ENCODE data around the gene CPEB3. TPM values are rescaled to one million over a fixed set of nuclear protein-coding genes. Genes with fewer than 3 reads are reported as not detected.

Gene CPEB3
- total RNA-seq, 1 donor from 2014 or later = 5.7 TPM

GRCh38 chr10:92265687-92266258, 25.1 kb downstream of the CPEB3 start:
- Histone ChIP-seq H3K36me3 (no peaks in the 10 kb centered on the region), H3K27me3 (no peaks in the 10 kb centered on the region), H3K27ac (no peak overlapping the region), H3K9me3 (no peaks in the 10 kb centered on the region), H3K4me3 (no peak overlapping the region), H3K4me1 (no peaks in the 10 kb centered on the region)
- DNase-seq (no peak), ATAC-seq (no peak)
- TF ChIP-seq, protein P1, sequence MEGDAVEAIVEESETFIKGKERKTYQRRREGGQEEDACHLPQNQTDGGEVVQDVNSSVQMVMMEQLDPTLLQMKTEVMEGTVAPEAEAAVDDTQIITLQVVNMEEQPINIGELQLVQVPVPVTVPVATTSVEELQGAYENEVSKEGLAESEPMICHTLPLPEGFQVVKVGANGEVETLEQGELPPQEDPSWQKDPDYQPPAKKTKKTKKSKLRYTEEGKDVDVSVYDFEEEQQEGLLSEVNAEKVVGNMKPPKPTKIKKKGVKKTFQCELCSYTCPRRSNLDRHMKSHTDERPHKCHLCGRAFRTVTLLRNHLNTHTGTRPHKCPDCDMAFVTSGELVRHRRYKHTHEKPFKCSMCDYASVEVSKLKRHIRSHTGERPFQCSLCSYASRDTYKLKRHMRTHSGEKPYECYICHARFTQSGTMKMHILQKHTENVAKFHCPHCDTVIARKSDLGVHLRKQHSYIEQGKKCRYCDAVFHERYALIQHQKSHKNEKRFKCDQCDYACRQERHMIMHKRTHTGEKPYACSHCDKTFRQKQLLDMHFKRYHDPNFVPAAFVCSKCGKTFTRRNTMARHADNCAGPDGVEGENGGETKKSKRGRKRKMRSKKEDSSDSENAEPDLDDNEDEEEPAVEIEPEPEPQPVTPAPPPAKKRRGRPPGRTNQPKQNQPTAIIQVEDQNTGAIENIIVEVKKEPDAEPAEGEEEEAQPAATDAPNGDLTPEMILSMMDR (IDR thresholded peaks at IDR 0.05) = no peak
- intact Hi-C loops (cut with DNase I) = no loop called here

- ATAC-seq = no peak
- H3K36me3 ChIP-seq = no peaks in the 10 kb centered on the region
- H3K4me1 ChIP-seq = no peaks in the 10 kb centered on the region
- H3K4me3 ChIP-seq = no peak overlapping the region
- intact Hi-C loops (cut with DNase I) = no loop called here
- H3K9me3 ChIP-seq = no peaks in the 10 kb centered on the region
- H3K27me3 ChIP-seq = no peaks in the 10 kb centered on the region
- TF ChIP-seq, protein P1 (IDR thresholded peaks at IDR 0.05) = no peak
- no peak overlapping the region for H3K27ac ChIP-seq
- DNase-seq = no peak
Observed at GRCh38 chr10:92264249-92264648, 26.6 kb downstream of the CPEB3 start.

GRCh38 chr10:92263396-92263795, 27.5 kb downstream of the CPEB3 start:
- H3K4me1 ChIP-seq = no peaks in the 10 kb centered on the region
- intact Hi-C loops (cut with DNase I) = no loop called here
- no peak for ATAC-seq

DNA sequence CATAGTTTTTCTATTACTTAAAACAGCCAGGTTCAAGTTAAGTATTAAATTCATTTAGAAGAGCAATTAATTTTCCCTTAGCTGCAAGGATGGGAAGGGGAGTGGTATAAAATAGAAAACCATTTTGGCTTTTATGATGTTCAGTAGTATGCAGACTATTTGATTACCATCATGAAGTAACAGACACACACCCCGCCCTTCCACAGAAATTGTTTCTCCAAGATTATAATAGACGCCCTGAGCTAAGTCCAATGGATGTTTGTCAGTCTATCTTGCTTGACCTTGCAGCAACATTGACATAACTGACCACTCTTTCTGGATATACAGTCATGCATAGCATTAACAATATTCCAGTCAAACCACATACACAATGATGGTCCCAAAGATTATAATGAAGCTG, 42.3 kb downstream of the CPEB3 start:
- no peak overlapping the region for H3K27ac ChIP-seq
- intact Hi-C loops (cut with DNase I) = no loop called here

More at GRCh38 chr10:92263396-92263795, 27.5 kb downstream of the CPEB3 start:
- TF ChIP-seq, protein P1 (IDR thresholded peaks at IDR 0.05) = no peak
- Histone ChIP-seq H3K4me3 (no peak overlapping the region), H3K27ac (no peak overlapping the region), H3K27me3 (no peaks in the 10 kb centered on the region), H3K9me3 (no peaks in the 10 kb centered on the region), H3K36me3 (no peaks in the 10 kb centered on the region)
- no peak for DNase-seq

DNA sequence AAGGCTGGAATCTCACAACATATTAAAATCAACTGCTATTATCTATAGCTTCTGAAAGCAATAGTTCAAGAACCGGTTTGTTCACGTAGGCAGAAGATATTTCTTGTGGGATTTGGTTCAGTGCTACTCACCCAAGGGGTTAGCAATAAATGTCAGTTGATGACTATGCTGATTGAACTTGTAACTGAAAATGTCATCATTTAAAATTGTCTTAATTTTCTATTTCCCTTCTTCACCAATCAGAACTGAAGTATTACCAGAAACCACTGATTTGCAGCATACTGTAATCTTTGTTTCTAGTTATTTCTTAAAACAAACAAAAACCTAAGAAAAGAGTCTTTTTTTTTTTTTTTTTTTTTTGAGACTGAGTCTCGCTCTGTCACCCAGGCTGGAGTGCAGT, 46.1 kb downstream of the CPEB3 start:
- DNase-seq (no peak), ATAC-seq (no peak)
- H3K27me3 ChIP-seq = no peaks in the 10 kb centered on the region
- no peak overlapping the region for H3K27ac ChIP-seq
- TF ChIP-seq, protein P1 (IDR thresholded peaks at IDR 0.05) = no peak
- no peak overlapping the region for H3K4me3 ChIP-seq
- no peaks in the 10 kb centered on the region for H3K9me3 ChIP-seq
- H3K36me3 ChIP-seq = no peaks in the 10 kb centered on the region
- peaks cover 7% of the 10 kb centered on the region for H3K4me1 ChIP-seq
- intact Hi-C loops (cut with DNase I) = no loop called here

More for the DNA sequence above, 42.3 kb downstream of the CPEB3 start:
- Histone ChIP-seq H3K4me3 (no peak overlapping the region), H3K9me3 (no peaks in the 10 kb centered on the region), H3K4me1 (no peaks in the 10 kb centered on the region), H3K36me3 (no peaks in the 10 kb centered on the region), H3K27me3 (no peaks in the 10 kb centered on the region)
- ATAC-seq = no peak
- DNase-seq = no peak
- TF ChIP-seq, protein P1 (IDR thresholded peaks at IDR 0.05) = no peak
